ENCODE measurements around the gene SPZ1. TPM values are rescaled to one million over a fixed set of nuclear protein-coding genes. Genes with fewer than 3 reads are reported as not detected.

The SPZ1 gene
- total RNA-seq, 2 experiments from 2014 or later = not detected

GRCh38 chr5:80370390-80370789, 50.6 kb downstream of the SPZ1 start:
- BruUV-seq (replicated peaks) = no TSS peak
- Histone ChIP-seq H3K9me3 (ENCODE audit: low read length) (no peaks in the 10 kb centered on the region), H3K36me3 (ENCODE audit: insufficient read depth, low read length) (no peaks in the 10 kb centered on the region), H3K79me2 (ENCODE audit: insufficient read depth, low read depth, low read length) (no peaks in the 10 kb centered on the region), H4K20me1 (ENCODE audit: insufficient read depth, low read length) (no peaks in the 10 kb centered on the region), H3K4me1 (ENCODE audit: insufficient read depth, low read length, poor library complexity, severe bottlenecking) (no peaks in the 10 kb centered on the region), H3K4me3 (ENCODE audit: low read depth, low read length, poor library complexity, severe bottlenecking) (no peak overlapping the region), H3K9me2 (ENCODE audit: insufficient read depth, low read length) (no peaks in the 10 kb centered on the region), H2AFZ (ENCODE audit: low read length) (no peak overlapping the region), H3K27ac (ENCODE audit: low read depth, low read length, poor library complexity, severe bottlenecking) (no peak overlapping the region), H3K4me2 (ENCODE audit: low read length) (no peak overlapping the region)
- CTCF ChIA-PET (ENCODE audit: unreplicated experiment) = no interaction called here
- TF ChIP-seq CTCF (conservative IDR thresholded peaks at IDR 0.05; ENCODE audit: low read length) (no peak), EZH2phosphoT487 (IDR thresholded peaks at IDR 0.05; ENCODE audit: borderline replicate concordance, low read depth, low read length) (no peak)
- intact Hi-C loops (cut with micrococcal nuclease; ENCODE audit: unreplicated experiment) = no loop called here
- POLR2A ChIA-PET = interaction anchor here (0.6 kb wide), 1 partner anchor 58 kb away, joined by 3 read pairs; no protein-coding TSS in a partner anchor
- DNase-seq (ENCODE audit: low spot score) = no peak

Small RNA genes lying within 50 kb of the gene (small RNA-seq; reads per million reads assigned to genes)
- not detected for gene AC026410.2
- gene RF00322 = not detected
- not detected for gene RNU6-211P

Other genes starting within 250 kb of the SPZ1 start
- gene SERINC5, start 64.0 kb upstream of the SPZ1 start, total RNA-seq (2014; rRNA removed; shearing (Covaris generic)) = 21.6 and 31.2 TPM in 2 replicates
- 87.9 and 92.1 TPM in 2 replicates for gene SERINC5, start 64.0 kb upstream of the SPZ1 start, total RNA-seq (2022)
- 8.0 and 8.7 TPM in 2 replicates for gene ZFYVE16, start 88.1 kb downstream of the SPZ1 start, total RNA-seq (2014; rRNA removed; shearing (Covaris generic))
- 21.6 and 23.2 TPM in 2 replicates for gene ZFYVE16, start 88.1 kb downstream of the SPZ1 start, total RNA-seq (2022)
- not detected in 2 replicates for gene FAM151B, start 168.1 kb downstream of the SPZ1 start, total RNA-seq (2014; rRNA removed; shearing (Covaris generic))
- not detected in 2 replicates for gene FAM151B, start 168.1 kb downstream of the SPZ1 start, total RNA-seq (2022)